HG02623 (cell line): ENCODE results near the gene TNFSF4.
A peak's percentile ranks its signal among the peaks of the same experiment; 100 is the strongest.

ENCODE experiments used
- ATAC-seq: cut with Tn5 transposase; IDR thresholded peaks from one replicate; pipeline ENCODE4 v1.9.1; 2021; ENCODE audit warnings: moderate library complexity; ENCODE audit not compliant: unreplicated experiment

Gene TNFSF4

DNA sequence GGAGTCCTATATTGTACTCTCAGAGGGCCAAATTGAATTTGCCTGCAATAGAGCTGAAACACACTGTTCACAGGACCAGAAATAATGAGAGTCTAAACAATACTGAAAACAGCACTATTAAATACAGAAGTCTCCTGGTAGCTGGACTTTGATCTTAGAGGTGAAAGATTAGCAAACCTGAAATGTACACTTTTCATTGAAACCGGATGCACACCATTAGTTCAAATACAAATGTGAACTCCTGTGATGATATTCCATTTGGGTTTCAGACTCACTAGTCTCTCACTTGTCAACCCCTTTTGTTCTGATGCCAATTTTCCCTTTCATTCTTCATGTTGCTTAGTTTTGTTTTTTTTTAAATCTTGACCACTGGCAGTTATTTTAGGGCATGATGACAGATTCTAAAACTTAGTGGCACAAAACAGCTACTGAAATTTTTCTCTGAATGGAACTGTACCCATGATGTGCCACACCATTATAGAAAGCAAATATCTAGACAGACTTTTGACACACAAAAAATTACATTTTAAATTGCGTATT lies 5.9 kb upstream of the TNFSF4 start:
- ATAC-seq = peak; percentile 83

DNA sequence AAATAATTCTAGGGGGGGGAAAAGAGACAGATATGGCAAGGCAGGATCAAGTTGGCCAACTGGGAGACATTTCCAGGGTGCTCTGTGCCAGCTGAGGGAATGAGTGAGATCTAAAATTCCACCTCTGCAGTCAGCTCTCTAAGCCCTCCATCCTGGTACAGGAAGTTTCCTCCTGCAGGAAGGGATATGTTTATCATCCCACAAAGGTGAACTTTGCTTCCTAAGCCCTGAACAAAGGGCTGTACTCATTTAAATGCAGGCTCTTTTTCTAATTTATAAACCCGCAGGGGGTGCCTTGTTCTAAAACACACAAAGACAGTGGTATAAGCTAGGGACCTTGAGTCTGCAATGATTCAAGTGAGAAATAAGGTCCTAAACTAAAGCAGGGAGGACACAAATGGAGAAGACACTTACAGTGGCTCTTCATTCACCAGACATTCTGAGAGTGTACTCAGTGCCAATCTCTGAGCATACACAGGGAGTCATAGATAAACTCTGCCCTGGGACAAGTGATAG lies 3.6 kb upstream of the TNFSF4 start:
- ATAC-seq = no peak

DNA sequence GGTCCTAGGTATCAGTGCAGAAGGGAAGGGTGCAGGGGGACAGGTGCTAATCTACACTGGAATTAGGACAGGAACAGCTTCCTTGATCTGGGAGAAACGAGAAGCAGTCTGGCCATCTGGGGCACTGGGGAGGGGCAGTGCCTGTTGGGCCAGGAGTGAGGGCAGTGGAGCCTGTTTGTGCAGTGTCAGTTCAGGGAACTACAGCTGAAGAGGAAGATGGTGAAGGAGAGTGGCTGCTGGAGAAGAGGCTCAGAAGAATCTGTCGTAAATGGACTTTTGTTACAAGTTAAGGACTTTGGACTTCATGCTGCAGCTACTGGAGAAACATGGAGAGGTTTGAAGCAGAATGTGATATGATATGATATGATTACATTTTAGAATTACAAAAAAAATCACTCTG lies 3.2 kb upstream of the TNFSF4 start:
- ATAC-seq = no peak

DNA sequence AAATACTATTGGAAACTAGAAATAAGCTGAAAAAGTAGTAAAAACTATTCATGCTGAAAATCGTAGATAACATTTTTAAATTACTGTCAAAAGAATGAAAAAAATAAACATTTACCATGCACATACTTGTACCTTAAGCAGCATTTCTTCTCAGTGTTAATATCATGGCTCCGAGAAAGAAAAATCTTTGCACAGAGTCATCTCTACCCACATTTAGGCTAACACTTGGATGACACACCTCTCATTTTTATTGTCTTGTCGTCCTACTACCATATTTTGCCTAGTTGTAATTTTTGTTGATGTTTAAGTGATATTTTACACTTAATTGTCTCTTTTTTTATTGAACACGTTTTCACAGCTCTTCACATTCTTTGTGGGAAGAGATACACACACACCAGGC lies 1.7 kb upstream of the TNFSF4 start:
- no peak for ATAC-seq

DNA sequence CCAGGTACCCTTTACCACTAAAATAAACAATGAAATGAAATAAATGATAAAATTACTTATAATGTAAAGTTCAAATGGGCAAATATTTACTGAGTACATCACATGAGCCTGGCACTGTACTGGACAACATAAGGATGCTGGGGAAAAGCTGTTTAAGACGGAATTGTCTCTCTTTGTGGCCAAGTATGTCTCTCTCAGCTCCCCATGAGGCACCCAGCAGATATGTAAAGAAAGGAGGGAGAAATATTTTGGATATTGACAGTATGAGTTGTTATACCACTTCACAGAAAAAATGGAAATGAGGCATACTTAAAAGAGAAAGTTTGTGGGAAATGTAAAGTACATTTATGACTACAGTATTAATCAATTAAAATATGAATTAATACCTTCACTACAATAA lies 1.0 kb upstream of the TNFSF4 start:
- no peak for ATAC-seq

DNA sequence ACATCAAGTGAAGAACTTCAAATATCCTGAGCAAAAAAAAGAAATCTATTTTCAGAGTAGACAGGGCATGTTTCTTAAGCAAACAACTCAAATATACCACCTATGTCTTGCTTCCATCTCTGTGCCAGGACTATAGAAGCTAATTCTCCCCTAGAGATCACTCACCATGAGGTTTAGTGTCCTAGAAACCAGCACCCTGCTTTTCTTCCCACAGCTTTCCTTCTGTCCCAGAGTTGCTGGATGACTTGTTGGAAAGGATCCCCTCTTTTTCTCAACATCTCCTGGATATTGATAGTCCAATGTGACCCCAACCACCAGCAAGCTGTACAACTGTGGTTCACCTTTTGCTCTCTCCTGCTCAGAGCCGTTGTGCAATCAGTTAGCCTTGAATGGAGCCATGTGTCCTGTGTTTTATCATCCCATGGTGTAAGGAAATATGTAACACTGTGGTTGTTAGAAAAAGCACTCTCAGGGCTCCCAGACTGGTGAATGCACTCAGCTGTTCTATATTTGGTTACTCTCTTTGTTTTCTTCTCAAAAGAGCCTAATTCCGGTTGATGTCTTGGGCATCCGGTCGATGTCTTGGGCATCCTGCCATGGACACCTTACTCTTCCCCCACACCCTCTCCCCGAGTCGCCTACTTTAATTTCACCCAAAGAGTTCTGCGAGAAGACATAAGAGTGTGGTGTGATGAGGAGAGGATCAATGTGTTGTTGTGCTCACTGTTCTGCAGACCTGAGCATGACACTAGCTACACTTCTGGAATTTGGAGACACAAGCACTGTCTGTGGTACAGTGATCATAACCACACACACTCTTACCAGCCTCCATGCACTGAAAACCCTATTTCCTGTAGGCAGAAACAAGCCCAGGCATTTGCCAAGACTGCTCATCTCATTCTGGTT lies 1.7 kb downstream of the TNFSF4 start:
- ATAC-seq = no peak

DNA sequence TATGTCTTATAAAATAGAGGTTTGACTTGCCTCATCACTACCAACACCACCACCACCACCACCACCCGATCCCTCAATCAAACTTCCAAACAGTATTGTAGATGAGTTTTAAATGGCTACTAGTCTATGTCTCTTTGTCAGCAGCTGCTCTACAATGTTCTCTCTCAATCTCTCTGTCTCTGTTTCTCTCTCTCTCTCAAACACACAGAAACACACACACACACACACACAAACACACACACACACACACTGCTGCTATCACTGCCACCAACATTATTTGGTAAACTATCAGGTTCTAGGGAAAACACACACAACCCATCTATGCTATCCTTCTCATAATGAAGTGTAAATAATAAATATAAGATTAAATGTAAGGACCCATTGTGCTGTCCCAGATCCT lies 2.4 kb downstream of the TNFSF4 start:
- ATAC-seq = no peak

DNA sequence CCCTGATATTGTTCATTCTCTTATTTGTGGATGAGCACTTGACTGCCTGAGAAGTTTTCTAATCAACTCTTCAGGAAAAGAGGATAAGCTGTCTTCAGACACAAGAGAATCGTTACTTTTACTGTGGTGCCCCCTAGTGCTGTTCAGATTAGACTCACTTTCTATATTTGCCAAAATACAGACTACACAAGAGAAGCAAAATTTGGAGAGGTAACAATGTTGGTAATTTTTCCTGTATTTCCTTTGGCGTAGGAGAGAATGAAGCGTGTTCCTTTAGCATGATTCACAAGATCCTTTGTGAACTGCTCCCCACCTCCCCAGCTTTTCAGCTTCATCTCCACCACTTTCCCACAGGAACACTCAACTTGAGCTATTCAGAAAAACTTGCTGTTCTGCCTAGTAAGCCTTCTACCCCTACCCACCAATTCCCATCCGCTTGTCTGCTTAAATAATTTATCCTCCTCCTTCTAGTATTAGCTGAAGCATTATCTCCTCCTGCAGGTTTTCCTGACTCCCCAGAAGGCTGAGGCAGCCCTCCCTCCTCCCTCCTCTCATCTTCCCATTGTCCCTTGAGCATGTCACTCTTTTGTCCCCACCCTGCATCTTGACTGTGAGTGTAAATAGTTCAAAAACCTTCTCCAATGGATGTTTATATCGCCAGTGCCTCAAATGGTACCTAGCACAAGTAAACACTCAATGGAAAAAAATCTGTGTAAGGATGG lies 4.5 kb downstream of the TNFSF4 start:
- no peak for ATAC-seq

DNA sequence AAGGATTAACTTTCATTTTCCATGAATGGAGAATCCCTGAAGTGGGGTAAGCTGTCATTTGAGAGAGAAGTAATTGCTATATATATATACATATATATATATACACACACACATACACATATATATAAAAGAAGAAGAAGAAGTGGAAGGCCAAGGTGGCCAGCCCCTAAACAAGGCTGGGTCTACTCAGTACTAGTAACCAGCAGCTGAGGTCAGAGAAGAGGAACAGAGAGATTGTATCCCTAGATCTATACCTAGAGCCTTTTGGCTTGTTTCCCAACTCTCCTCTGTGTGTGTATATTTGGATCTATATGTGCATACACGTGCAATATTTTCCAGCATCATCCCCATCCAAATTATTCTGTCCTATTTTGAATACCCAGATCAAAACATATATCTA lies 5.2 kb downstream of the TNFSF4 start:
- ATAC-seq = no peak

DNA sequence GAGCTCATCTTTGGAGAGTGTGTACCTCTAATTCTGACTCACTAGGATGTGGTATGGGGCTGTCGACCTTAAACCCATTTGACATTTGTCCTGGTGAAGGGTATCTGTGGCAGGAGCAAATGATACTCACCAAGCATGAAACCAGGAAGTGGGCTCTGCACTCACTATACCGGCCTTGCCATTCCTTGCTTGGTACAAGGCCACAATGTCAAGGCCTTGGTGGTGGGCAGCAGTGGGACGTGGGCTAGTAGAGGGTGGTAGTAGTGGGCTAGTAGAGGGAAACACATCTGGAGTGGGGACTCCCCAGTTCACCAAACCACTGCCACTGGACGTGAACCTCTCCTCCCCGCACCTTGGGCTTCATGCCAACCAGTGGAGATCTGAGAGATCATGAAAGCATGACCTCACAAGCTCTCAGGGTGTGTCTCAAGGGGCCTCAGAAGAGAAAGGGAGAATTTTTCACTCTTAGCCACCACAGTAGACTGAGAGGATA lies 11.5 kb downstream of the TNFSF4 start:
- ATAC-seq = peak; percentile 65

DNA sequence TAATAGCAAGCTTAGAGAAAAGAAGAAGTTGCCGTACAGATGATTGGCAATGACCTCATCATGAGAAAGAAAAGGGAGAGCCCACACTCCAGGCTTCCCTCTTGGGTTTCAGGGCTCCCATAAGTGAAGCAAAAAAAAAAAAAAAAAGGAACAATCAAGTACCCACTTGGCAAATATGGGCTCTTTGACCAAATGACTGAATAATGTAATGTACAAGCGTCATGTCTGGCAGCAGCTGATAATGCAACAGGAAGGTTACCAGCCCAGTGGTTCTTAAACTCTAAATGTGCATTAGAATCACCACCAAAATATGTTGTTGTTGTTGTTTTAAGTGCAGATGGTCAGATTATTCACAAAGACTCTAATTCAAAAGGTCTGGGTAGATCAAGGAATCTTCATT lies 13.5 kb downstream of the TNFSF4 start:
- no peak for ATAC-seq

DNA sequence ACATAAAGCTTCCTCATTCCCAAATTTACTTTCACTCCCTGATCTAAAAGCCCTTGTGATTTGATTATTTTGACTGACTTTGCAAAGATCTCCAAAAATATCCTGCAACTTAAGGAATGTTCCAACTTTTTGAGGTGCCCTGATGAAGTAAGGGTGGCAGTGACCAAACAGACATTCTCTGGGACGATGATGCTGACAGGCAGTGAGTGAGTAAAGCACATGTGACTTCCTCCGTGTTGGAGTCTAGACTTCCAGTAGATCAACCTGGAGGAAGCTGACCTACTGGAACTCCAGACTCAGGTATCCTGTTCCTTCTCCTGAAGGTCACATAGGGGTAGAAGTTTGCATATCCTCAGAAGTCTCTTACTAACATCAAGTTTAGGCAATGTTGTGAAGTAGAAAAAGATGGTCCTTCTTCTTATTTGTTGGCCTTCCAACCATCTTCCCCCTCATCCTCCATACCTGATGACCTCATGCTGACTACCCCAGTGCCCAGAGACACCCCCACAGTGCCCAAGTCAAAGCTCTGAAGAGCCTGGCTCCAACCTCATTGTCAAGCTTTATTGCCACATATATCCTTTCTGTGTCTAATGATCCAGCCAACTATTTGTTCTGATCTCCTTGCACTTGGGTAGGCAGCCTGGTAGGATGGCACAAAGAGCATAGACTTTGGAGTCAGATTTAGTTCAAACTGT lies 16.0 kb downstream of the TNFSF4 start:
- ATAC-seq = no peak

DNA sequence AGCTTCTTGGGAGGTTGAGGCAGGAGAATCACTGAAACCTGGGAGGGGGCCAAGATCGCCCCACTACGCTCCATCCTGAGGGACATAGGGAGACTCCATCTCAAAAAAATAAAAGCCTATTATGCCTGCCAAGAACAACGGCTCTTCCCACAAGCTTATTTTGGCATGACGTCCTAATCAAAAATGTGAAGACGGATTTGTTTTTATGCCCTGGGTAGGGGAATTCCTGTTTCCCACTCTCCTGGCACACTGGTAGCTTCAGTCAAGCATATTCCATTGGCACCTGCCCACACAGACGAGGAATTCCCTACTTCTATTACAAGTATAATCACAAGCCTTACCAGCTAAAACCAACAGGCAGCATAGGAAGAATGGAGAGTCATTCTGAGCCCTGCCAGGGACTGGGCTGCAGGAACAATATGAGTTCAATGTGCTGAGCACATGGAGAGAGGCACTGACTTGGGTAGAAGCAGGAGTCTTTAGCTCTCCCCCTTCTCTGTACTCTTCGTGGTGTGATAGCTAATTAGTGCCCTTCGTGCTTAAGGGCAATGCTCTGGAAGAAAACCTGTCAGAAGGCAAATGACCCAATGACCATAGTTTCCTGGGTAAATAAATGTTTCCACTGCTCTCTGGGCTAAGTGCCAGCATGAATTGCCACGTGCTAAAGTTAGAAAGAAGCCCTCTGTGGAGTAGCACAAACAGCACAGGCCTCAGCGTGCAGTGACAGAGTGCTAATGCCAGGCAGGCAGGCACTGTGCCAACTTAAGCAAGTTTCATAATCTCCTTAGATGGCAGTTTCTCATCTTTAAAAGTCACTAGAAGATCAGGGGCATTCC lies 16.8 kb downstream of the TNFSF4 start:
- ATAC-seq = no peak

DNA sequence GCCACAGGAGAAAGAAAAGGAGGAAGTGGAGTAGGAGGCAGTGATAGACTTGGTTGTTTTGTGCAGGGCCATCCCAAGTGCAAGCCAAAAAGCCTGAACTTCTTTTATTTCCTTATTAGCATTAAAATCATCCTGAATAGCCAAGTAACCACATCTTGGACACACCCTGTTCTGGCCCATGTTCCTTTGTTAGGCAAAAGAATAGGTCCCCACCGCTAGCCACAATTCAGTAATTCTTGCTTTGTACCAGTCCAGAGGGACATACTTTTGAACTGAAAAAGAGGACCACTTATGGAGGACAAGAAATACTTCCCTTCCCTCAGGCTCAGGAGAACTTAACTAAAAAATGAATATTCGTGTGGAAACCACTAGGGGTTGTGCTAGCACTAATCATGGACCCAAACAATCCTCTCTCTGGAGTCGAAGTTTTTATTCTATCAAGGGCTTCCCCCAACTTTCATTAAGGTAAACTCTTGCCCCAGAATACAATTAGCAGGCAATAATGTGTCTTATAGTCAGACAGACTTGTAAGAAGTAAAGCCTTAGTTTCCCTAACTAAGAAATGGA lies 19.4 kb downstream of the TNFSF4 start:
- no peak for ATAC-seq

DNA sequence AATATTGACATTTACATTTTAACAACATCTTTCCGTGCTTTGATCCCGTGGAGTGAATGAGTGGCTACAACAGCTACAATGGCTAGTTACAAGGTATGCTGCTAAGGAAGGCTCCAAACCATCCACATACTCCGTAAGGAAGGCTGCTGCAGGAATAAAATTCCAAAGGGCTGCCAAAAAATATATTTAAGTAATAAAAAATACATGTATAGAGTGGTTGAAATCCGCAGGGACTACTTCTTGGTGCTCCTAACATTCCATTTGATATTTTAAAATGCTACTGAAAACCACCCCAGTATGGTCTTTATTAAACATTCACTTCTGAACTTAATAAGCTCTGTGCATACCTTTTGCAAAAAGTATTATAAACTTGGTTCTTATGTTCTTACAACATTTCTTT lies 25.3 kb downstream of the TNFSF4 start:
- no peak for ATAC-seq

DNA sequence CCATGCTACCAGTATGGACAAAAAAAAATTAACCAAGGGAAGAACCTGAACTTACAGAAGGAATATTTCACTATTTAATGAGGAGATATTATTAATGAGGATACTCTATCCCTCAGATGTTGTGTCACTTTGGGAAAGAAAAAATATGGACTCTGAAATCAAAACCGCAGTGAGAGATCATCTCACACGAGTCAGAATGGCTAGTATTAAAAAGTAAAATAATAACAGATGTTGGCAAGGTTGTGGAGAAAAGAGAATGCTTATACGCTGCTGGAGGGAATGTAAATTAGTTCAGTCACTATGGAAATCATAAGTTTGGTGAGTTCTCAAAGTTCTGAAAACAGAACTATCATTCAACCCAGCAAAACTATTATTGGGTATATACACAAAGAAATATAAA lies 30.9 kb downstream of the TNFSF4 start:
- no peak for ATAC-seq

DNA sequence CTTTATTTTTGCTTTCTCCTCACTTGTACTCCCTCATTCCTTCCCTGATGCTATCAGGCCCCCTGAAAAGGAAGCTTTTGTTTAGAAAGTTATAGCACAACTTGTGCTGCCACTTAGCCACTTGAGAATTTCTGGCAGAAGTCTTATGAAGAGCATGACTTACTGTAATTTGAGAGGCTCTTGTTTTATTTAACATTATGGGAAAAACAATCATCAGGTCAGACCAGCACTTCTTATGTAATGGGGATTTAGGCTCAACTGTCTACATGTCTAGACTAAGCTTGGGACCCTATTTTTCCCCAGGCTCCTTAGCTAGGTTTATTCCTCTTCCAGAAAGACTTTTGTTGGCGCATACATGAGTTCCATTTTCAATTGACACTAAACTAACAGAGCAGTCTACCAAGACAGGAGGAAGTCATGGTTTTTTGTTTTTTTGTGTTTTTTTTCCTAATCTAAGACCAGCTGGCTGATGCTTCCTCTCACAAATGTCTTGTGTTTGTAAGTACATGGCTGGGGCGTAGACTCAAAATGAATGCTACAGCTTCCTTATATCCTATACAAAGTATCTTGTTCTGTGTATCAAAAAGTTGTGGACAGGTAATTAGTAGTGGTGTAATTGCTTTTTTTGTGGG lies 31.5 kb downstream of the TNFSF4 start:
- ATAC-seq = no peak

DNA sequence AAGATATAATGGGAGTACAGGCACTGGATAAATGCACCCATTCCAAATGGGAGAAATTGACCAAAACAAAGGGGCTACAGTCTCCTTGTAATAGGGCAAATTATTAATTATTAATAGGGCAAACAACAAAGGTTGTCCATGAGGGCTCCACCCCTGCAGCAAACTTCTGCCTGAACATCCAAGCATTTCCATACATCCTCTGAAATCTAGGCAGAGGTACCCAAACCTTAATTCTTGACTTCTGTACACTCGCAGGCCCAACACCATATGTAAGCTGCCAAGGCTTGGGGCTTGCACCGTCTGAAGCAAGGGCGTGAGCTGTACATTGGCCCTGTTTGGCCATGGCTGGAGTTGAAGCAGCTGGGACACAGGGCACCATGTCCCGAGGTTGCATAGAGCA lies 33.7 kb downstream of the TNFSF4 start:
- ATAC-seq = no peak

DNA sequence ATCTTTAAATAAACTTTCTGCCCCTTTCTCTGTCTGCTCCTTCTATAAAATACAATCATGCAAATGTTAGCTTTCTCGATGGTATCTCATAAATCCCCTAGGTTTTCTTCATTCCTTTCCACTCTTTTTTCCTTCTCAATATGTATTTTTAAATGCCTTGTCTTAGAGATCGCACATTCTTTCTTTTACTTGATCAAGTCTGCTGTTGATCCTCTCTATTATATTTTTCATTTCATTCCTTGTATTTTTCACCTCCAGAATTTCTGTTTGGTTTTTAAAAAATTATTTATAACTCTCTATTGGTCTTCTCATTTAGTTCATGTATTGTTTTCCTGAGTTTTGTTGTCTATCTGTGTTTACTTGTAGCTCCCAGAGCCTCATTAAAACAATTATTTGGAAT lies 36.0 kb downstream of the TNFSF4 start:
- no peak for ATAC-seq
